GM23248 (cell line): ENCODE measurements around the gene MRPS18B. TPM values are rescaled to one million over a fixed set of nuclear protein-coding genes. Genes with fewer than 3 reads are reported as not detected.

Experiments
- DNase-seq: peaks from one replicate; pipeline ENCODE4 v3.0.0-alpha.2; 2015
- H2AFZ ChIP-seq: fragments of 200-600 bp; sonication (generic); 2 replicates; pipeline ENCODE4 v1.6.1; 2016; ENCODE audit warnings: antibody characterized with exemption
- H3F3A ChIP-seq: fragments of 200-600 bp; sonication (generic); 2 replicates; pipeline ENCODE4 v1.6.1; 2016; ENCODE audit warnings: mild to moderate bottlenecking, antibody characterized with exemption, mixed run types; ENCODE audit not compliant: insufficient read depth
- H3K27ac ChIP-seq: fragments of 200-600 bp; sonication (generic); 2 replicates; pipeline ENCODE4 v1.5.1; 2016; ENCODE audit warnings: mild to moderate bottlenecking
- H3K27me3 ChIP-seq: fragments of 200-600 bp; sonication (generic); replicated peaks from 2 replicates; pipeline ENCODE4 v1.6.1; 2016; ENCODE audit warnings: mild to moderate bottlenecking; ENCODE audit not compliant: insufficient read depth
- H3K36me3 ChIP-seq: fragments of 200-600 bp; sonication (generic); 2 replicates; pipeline ENCODE4 v1.6.1; 2016; ENCODE audit warnings: low read depth, mild to moderate bottlenecking
- H3K4me1 ChIP-seq: fragments of 200-600 bp; sonication (generic); 2 replicates; pipeline ENCODE4 v1.6.1; 2016; ENCODE audit warnings: mild to moderate bottlenecking; ENCODE audit not compliant: insufficient read depth
- H3K4me2 ChIP-seq: fragments of 200-600 bp; sonication (generic); one replicate; pipeline ENCODE4 v1.6.1; 2016; ENCODE audit warnings: mild to moderate bottlenecking; ENCODE audit not compliant: unreplicated experiment
- H3K4me3 ChIP-seq: fragments of 200-600 bp; sonication (generic); 2 replicates; pipeline ENCODE4 v1.5.1; 2016; ENCODE audit warnings: mild to moderate bottlenecking
- H3K79me2 ChIP-seq: fragments of 200-600 bp; sonication (generic); 2 replicates; pipeline ENCODE4 v1.6.1; 2016; ENCODE audit warnings: mild to moderate bottlenecking; ENCODE audit not compliant: insufficient read depth
- H3K9ac ChIP-seq: fragments of 200-600 bp; sonication (generic); 2 replicates; pipeline ENCODE4 v1.6.1; 2016; ENCODE audit warnings: mild to moderate bottlenecking
- H3K9me2 ChIP-seq: fragments of 200-600 bp; sonication (generic); 2 replicates; pipeline ENCODE4 v1.6.1; 2016; ENCODE audit warnings: mixed run types, mild to moderate bottlenecking, moderate library complexity; ENCODE audit not compliant: insufficient read depth
- H3K9me3 ChIP-seq: fragments of 200-600 bp; sonication (generic); one replicate; pipeline ENCODE4 v1.6.1; 2017; ENCODE audit warnings: low read depth
- H4K20me1 ChIP-seq: fragments of 200-600 bp; sonication (generic); 2 replicates; pipeline ENCODE4 v1.6.0; 2016; ENCODE audit not compliant: insufficient read depth
- EZH2 ChIP-seq: fragments of 200-600 bp; sonication (generic); IDR thresholded peaks from 2 replicates; pipeline ENCODE4 v1.6.1; 2018; ENCODE audit warnings: antibody characterized with exemption, mild to moderate bottlenecking; ENCODE audit not compliant: insufficient read depth, poor library complexity, severe bottlenecking
- EZH2phosphoT487 ChIP-seq: fragments of 200-600 bp; sonication (generic); IDR thresholded peaks from 2 replicates; pipeline ENCODE4 v1.6.1; 2018; ENCODE audit warnings: antibody characterized with exemption, moderate library complexity, mild to moderate bottlenecking, low read depth; ENCODE audit not compliant: insufficient read depth
- WGBS, 2 experiments: methylation state at CpG; one replicate each; pipeline ENCODE4 v1.1.6; 2015 to 2017; ENCODE audit warnings: low lambda C conversion rate in 2 of 2, low coverage in 1 of 2; ENCODE audit errors: missing lambda C conversion rate in 2 of 2; 5-methylcytosine and 5-hydroxymethylcytosine counted together
- in situ Hi-C: fragments of 300-500 bp; cut with MboI; formaldehyde crosslinking; loops from 2 replicates; pipeline ENCODE4 v1.15.0; 2020
- polyA plus RNA-seq: library from polyadenylated mRNA; unstranded; fragments of >200 nt; fragmentation: Nextera tagmentation; extraction: Ambion mirVana; gene quantifications from 2 replicates; pipeline ENCODE4 v1.2.1, GENCODE V29; 2016
- total RNA-seq: library from RNA; depleted of rRNA; stranded (reverse); fragments of >200 nt; shearing (Covaris generic); gene quantifications from 2 replicates; pipeline ENCODE4 v1.2.3, GENCODE V29; 2014

Gene MRPS18B
- total and polyA plus RNA-seq, 2 experiments from 2014 or later: 41.4 to 59.2 TPM

- no peak overlapping the region for H3K4me2 ChIP-seq
- no peaks in the 10 kb centered on the region for H3K9me2 ChIP-seq
- peaks cover 92% of the 10 kb centered on the region for H3F3A ChIP-seq
- no peaks in the 10 kb centered on the region for H3K27me3 ChIP-seq
- WGBS, 2 experiments: 86 to 95% methylated on average over 1 of the region's 1 CpG
- H3K79me2 ChIP-seq: peaks cover 64% of the 10 kb centered on the region
- H3K36me3 ChIP-seq: peaks cover 19% of the 10 kb centered on the region
- H4K20me1 ChIP-seq: no peaks in the 10 kb centered on the region
- no peak overlapping the region for H3K9ac ChIP-seq
- H3K4me1 ChIP-seq: peaks cover 23% of the 10 kb centered on the region
- no peak overlapping the region for H3K4me3 ChIP-seq
- in situ Hi-C loops: no loop called here
- no peak for TF ChIP-seq EZH2phosphoT487
- no peak for TF ChIP-seq EZH2
- H2AFZ ChIP-seq: no peak overlapping the region
- DNase-seq: peak; percentile 66
- no peaks in the 10 kb centered on the region for H3K9me3 ChIP-seq
- peak overlapping the region; percentile 98 for H3K27ac ChIP-seq
Observed at GRCh38 chr6:30612213-30612612, 5.4 kb upstream of the MRPS18B start.

- peaks cover 13% of the 10 kb centered on the region for H3K36me3 ChIP-seq
- no peak for TF ChIP-seq EZH2phosphoT487
- no peak for TF ChIP-seq EZH2
- H3K4me3 ChIP-seq: no peak overlapping the region
- peaks cover 87% of the 10 kb centered on the region for H3F3A ChIP-seq
- peak overlapping the region; percentile 95 for H3K4me2 ChIP-seq
- DNase-seq: peak; percentile 54
- H3K27me3 ChIP-seq: no peaks in the 10 kb centered on the region
- no peaks in the 10 kb centered on the region for H3K9me3 ChIP-seq
- H3K9me2 ChIP-seq: no peaks in the 10 kb centered on the region
- no peak overlapping the region for H3K9ac ChIP-seq
- H3K4me1 ChIP-seq: peaks cover 23% of the 10 kb centered on the region
- H2AFZ ChIP-seq: no peak overlapping the region
- 57 to 58% methylated on average over 6 of the region's 6 CpGs for WGBS, 2 experiments
- peaks cover 60% of the 10 kb centered on the region for H3K79me2 ChIP-seq
- peak overlapping the region; percentile 98 for H3K27ac ChIP-seq
- in situ Hi-C loops: no loop called here
- no peaks in the 10 kb centered on the region for H4K20me1 ChIP-seq
Observed at GRCh38 chr6:30612687-30613248, 4.9 kb upstream of the MRPS18B start.

GRCh38 chr6:30613251-30614043 lies 4.2 kb upstream of the MRPS18B start:
- Histone ChIP-seq H3K4me2 (peak overlapping the region; percentile 95), H3K27ac (peak overlapping the region; percentile 98), H3K4me3 (peak overlapping the region; percentile 98)

GRCh38 chr6:30614044-30614842 lies 3.4 kb upstream of the MRPS18B start:
- peaks cover 73% of the 10 kb centered on the region for H3F3A ChIP-seq
- TF ChIP-seq EZH2phosphoT487: no peak
- TF ChIP-seq EZH2: no peak
- H4K20me1 ChIP-seq: no peaks in the 10 kb centered on the region
- H3K79me2 ChIP-seq: peaks cover 68% of the 10 kb centered on the region
- H3K9me3 ChIP-seq: no peaks in the 10 kb centered on the region
- H3K4me1 ChIP-seq: peaks cover 32% of the 10 kb centered on the region
- peak overlapping the region; percentile 98 for H3K4me3 ChIP-seq
- no peak for DNase-seq
- H3K4me2 ChIP-seq: peak overlapping the region; percentile 95
- peak overlapping the region; percentile 100 for H3K9ac ChIP-seq
- no peaks in the 10 kb centered on the region for H3K9me2 ChIP-seq
- no peaks in the 10 kb centered on the region for H3K27me3 ChIP-seq
- no peak overlapping the region for H2AFZ ChIP-seq
- peaks cover 11% of the 10 kb centered on the region for H3K36me3 ChIP-seq
- 21% methylated on average over 8 of the region's 8 CpGs for WGBS, 2 experiments
- in situ Hi-C loops: no loop called here
- H3K27ac ChIP-seq: peak overlapping the region; percentile 98

More at GRCh38 chr6:30613251-30614043, 4.2 kb upstream of the MRPS18B start:
- in situ Hi-C loops: no loop called here
- DNase-seq: peak; percentile 39
- Histone ChIP-seq H4K20me1 (no peaks in the 10 kb centered on the region), H3K9ac (peak overlapping the region; percentile 100), H3K9me2 (no peaks in the 10 kb centered on the region), H3F3A (peaks cover 81% of the 10 kb centered on the region), H2AFZ (no peak overlapping the region), H3K4me1 (peaks cover 24% of the 10 kb centered on the region), H3K27me3 (no peaks in the 10 kb centered on the region), H3K79me2 (peaks cover 64% of the 10 kb centered on the region), H3K9me3 (no peaks in the 10 kb centered on the region), H3K36me3 (peaks cover 13% of the 10 kb centered on the region)
- TF ChIP-seq EZH2phosphoT487: no peak
- TF ChIP-seq EZH2: no peak
